Thyroid gland (tissue), 4 donors: ENCODE data around the gene TGFB1I1. TPM values are rescaled to one million over a fixed set of nuclear protein-coding genes. Genes with fewer than 3 reads are reported as not detected.

Source experiments
- DNase-seq, 2 donors: peaks; one replicate each; pipeline ENCODE4 v3.0.0-alpha.2; 2019
- H3K27ac ChIP-seq, 3 donors: fragments of 200-600 bp; sonication (generic); 1 replicate in 2 of 3; 2 replicates in 1 of 3; pipeline ENCODE4 v1.5.1; 2016 to 2019; ENCODE audit warnings: mild to moderate bottlenecking in 1 of 3, moderate library complexity in 1 of 3
- H3K27me3 ChIP-seq: fragments of 200-600 bp; sonication (generic); one replicate; pipeline ENCODE4 v1.5.1; 2019
- H3K36me3 ChIP-seq, 2 donors: fragments of 200-600 bp; sonication (generic); one replicate each; pipeline ENCODE4 v1.5.1; 2016 to 2019
- H3K4me1 ChIP-seq, 2 donors: fragments of 200-600 bp; sonication (generic); one replicate each; pipeline ENCODE4 v1.5.1; 2017 to 2019
- H3K4me3 ChIP-seq, 3 donors: fragments of 200-600 bp; sonication (generic); replicated peaks in 1 of 3; 1 replicate in 2 of 3; 2 replicates in 1 of 3; pipeline ENCODE4 v1.5.1; 2016; ENCODE audit warnings: mild to moderate bottlenecking in 1 of 3
- H3K9me3 ChIP-seq: fragments of 200-600 bp; sonication (generic); one replicate; pipeline ENCODE4 v1.5.1; 2017
- CTCF ChIP-seq, 6 experiments: fragments of 200-600 bp in 3 of 6; fragments of 450-650 bp in 3 of 6; sonication (generic) in 3 of 6; IDR thresholded peaks; one replicate each; pipeline ENCODE4 v1.5.1; 2016 to 2019; ENCODE audit warnings: antibody characterized with exemption in 6 of 6, mild to moderate bottlenecking in 2 of 6, inconsistent platforms in 1 of 6, moderate library complexity in 1 of 6
- POLR2A ChIP-seq, 2 donors: fragments of 450-650 bp; IDR thresholded peaks; one replicate each; pipeline ENCODE4 v1.6.1; 2017; ENCODE audit warnings: antibody characterized with exemption in 2 of 2, mild to moderate bottlenecking in 2 of 2, moderate library complexity in 1 of 2
- WGBS, 2 donors: methylation state at CpG; one replicate each; pipeline ENCODE4 v1.1.5; 2017; 5-methylcytosine and 5-hydroxymethylcytosine counted together
- intact Hi-C: fragments of 100-400 bp; cut with DNase I; formaldehyde crosslinking; loops from one replicate; pipeline ENCODE4 v1.15.1; 2023
- total RNA-seq, 4 donors: library from RNA; depleted of rRNA; stranded (reverse); fragments of >200 nt; gene quantifications; one replicate each; pipeline ENCODE4 v1.2.3, GENCODE V29; 2016

Gene TGFB1I1
- total RNA-seq, 4 donors from 2014 or later = 11.0 to 23.5 (median 20.0) TPM

DNA sequence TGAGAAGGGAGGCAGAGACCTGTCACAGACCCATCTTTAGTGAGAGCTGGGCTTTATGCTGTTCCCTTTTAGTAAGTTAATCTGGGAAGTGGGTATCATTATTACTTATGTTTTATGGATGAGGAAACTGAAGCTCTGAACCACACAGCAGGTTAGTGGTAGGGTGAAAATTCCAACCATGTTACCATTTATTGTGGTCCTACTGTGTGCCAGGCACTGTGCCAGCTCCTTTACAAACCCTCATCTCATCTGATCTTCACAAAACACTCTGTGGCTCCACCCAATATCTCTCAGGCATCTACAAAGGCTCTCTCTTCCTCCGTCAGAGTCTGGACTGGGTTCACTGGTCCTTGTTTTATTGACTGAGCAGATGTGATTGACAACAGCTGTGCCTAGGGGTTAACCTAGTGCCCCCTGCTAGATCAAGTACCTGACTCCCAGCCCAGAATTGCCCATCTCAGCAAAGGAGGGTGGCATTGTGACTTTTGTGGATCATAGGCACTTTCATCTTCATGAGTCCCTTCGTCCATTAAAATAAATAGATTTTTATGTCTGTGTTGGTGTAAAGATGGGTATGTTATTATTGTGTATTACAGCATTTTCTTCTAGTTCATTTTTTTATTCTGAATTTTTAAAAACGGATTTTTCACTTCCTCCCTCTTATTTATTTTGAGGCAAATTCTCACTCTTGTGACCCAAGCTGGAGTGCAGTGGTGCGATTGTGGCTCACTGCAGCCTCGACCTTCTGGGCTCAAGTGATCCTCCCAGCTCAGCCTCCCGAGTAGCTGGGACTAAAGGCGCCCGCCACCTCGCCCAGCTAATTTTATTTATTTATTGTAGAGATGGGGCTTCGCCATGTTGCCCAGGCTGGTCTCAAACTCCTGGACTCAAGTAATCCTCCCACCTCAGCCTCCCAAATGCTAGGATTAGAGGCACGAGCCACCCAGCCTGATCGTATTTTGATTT lies 3.1 kb downstream of the TGFB1I1 start:
- no peak overlapping the region for H3K4me3 ChIP-seq
- H3K36me3 ChIP-seq = peaks cover 0 to 2% of the 10 kb centered on the region in 2 donors
- no peak for DNase-seq
- H3K27me3 ChIP-seq = no peaks in the 10 kb centered on the region
- WGBS, 2 donors = 93 to 94% methylated on average over 12 of the region's 12 CpGs
- no peak for TF ChIP-seq CTCF (IDR thresholded peaks at IDR 0.05)
- TF ChIP-seq POLR2A (IDR thresholded peaks at IDR 0.05) = no peak
- peaks cover 7 to 35% of the 10 kb centered on the region in 2 donors for H3K4me1 ChIP-seq
- H3K9me3 ChIP-seq = no peaks in the 10 kb centered on the region
- intact Hi-C loops = no loop called here
- no peak overlapping the region for H3K27ac ChIP-seq

DNA sequence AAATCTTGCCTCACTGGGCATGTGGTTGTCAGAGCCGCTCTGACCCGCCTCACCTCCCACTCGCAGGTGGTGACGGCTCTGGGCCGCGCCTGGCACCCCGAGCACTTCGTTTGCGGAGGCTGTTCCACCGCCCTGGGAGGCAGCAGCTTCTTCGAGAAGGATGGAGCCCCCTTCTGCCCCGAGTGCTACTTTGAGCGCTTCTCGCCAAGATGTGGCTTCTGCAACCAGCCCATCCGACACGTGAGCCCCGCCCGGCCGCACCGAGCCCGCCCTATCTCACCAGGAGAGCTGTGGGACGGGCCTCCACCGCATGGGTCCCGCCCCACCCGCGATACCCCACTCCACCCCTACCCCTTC lies 4.0 kb downstream of the TGFB1I1 start:
- peak overlapping the region; percentile 56 to 95 (median 84) for H3K27ac ChIP-seq
- 55 to 57% methylated on average over 18 to 25 of the region's 26 CpGs for WGBS, 2 donors
- no peak for TF ChIP-seq POLR2A (IDR thresholded peaks at IDR 0.05)
- TF ChIP-seq CTCF (IDR thresholded peaks at IDR 0.05) = no peak
- H3K4me1 ChIP-seq = peaks cover 7 to 35% of the 10 kb centered on the region in 2 donors
- H3K27me3 ChIP-seq = no peaks in the 10 kb centered on the region
- no peaks in the 10 kb centered on the region for H3K9me3 ChIP-seq
- intact Hi-C loops = no loop called here
- H3K4me3 ChIP-seq = peak overlapping the region in 2 of 3 donors; percentile 11 to 52
- peak; percentile 55 to 61 for DNase-seq
- peaks cover 0 to 2% of the 10 kb centered on the region in 2 donors for H3K36me3 ChIP-seq

- TF ChIP-seq POLR2A (IDR thresholded peaks at IDR 0.05) = peak in 1 of 2 donors; percentile 73
- TF ChIP-seq CTCF (IDR thresholded peaks at IDR 0.05) = no peak
- peak overlapping the region in 2 of 3 donors; percentile 11 to 52 for H3K4me3 ChIP-seq
- no peaks in the 10 kb centered on the region for H3K27me3 ChIP-seq
- H3K36me3 ChIP-seq = peaks cover 0 to 2% of the 10 kb centered on the region in 2 donors
- WGBS, 2 donors = 36 to 45% methylated on average over 39 to 43 of the region's 68 CpGs
- peak; percentile 93 to 94 for DNase-seq
- H3K27ac ChIP-seq = peak overlapping the region; percentile 71 to 95 (median 84)
- no peaks in the 10 kb centered on the region for H3K9me3 ChIP-seq
- peaks cover 7 to 29% of the 10 kb centered on the region in 2 donors for H3K4me1 ChIP-seq
- intact Hi-C loops = no loop called here
Observed at GRCh38 chr16:31476303-31477219, 4.6 kb downstream of the TGFB1I1 start.

DNA sequence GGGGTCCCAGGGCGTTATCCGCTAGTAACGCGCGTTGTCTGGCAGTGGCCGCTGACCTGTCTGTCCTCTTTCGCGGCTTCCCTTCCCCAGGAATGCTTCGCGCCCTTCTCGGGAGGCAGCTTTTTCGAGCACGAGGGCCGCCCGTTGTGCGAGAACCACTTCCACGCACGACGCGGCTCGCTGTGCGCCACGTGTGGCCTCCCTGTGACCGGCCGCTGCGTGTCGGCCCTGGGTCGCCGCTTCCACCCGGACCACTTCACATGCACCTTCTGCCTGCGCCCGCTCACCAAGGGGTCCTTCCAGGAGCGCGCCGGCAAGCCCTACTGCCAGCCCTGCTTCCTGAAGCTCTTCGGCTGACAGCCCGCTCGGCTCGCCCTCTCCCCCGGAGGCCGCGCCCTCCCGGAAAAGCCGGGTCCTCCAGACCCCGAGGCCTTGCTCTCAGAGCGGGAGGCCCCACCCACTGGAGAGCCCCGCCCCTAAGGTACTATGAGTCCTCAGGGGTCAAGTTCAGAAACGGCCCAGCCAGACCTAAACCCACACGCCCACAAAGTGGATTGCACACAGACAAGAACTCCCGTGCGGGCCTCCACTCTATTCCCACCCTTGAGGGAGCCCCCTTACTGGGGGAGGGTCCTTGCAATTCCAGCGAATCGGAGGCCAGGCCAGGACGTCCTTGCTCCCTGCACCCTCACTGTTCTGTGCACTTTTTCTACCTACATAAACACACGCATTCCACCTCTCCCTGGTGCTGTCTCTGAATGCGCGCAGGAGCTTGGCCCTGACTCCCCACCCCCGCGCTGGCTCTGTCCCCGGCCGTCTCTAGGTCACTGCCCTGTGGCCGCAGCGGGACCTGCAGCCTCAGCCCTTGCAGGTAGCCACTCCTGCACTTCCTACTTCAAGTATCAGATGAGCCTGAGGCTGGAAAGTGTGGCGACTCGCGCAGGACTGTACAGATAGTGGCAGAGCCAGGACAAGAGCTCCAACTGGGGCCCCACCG lies 5.6 kb downstream of the TGFB1I1 start:
- Histone ChIP-seq H3K9me3 (no peaks in the 10 kb centered on the region), H3K36me3 (peaks cover 0 to 2% of the 10 kb centered on the region in 2 donors), H3K4me1 (peaks cover 3 to 22% of the 10 kb centered on the region in 2 donors), H3K4me3 (peak overlapping the region in 2 of 3 donors; percentile 7 to 52), H3K27me3 (no peaks in the 10 kb centered on the region), H3K27ac (peak overlapping the region; percentile 71 to 95 (median 84))
- TF ChIP-seq POLR2A (IDR thresholded peaks at IDR 0.05) (peak in 1 of 2 donors; percentile 58), CTCF (IDR thresholded peaks at IDR 0.05) (peak in 5 of 6 experiments; percentile 54 to 82 (median 75))
- DNase-seq = peak; percentile 95 to 96
- intact Hi-C loops = no loop called here
- WGBS, 2 donors = 31 to 42% methylated on average over 34 to 56 of the region's 67 CpGs
